GM06990 (cell line): ENCODE results near the gene TMEM69.
"Not testable (repeated sequence)": the region's sequence is repeated elsewhere in the genome, so short reads cannot be mapped to it uniquely, and the experiment has no call there.

Source experiments
- DNase-seq: peaks from one replicate; pipeline ENCODE4 v3.0.0-alpha.2; 2011; ENCODE audit not compliant: insufficient read length; ENCODE audit errors: extremely low read depth
- H3K27me3 ChIP-seq: replicated peaks from 2 replicates; pipeline ENCODE4 v1.6.0; 2011; ENCODE audit warnings: low read length; ENCODE audit not compliant: control insufficient read depth, insufficient read depth
- H3K36me3 ChIP-seq: 2 replicates; pipeline ENCODE4 v1.5.1; 2011; ENCODE audit warnings: low read length; ENCODE audit not compliant: control insufficient read depth, insufficient read depth
- H3K4me3 ChIP-seq: replicated peaks from 2 replicates; pipeline ENCODE4 v1.5.1; 2011; ENCODE audit warnings: low read depth, mild to moderate bottlenecking, control low read depth, low read length
- TF ChIP-seq, protein P1 (sequence below): IDR thresholded peaks from 2 replicates; pipeline ENCODE4 v1.5.1; 2011; ENCODE audit warnings: low read length, control low read depth, mild to moderate bottlenecking, inconsistent platforms; ENCODE audit not compliant: insufficient read depth, poor library complexity, severe bottlenecking

TMEM69 gene

GRCh38 chr1:45669859-45670655, 17.9 kb upstream of the TMEM69 start:
- TF ChIP-seq, protein P1, sequence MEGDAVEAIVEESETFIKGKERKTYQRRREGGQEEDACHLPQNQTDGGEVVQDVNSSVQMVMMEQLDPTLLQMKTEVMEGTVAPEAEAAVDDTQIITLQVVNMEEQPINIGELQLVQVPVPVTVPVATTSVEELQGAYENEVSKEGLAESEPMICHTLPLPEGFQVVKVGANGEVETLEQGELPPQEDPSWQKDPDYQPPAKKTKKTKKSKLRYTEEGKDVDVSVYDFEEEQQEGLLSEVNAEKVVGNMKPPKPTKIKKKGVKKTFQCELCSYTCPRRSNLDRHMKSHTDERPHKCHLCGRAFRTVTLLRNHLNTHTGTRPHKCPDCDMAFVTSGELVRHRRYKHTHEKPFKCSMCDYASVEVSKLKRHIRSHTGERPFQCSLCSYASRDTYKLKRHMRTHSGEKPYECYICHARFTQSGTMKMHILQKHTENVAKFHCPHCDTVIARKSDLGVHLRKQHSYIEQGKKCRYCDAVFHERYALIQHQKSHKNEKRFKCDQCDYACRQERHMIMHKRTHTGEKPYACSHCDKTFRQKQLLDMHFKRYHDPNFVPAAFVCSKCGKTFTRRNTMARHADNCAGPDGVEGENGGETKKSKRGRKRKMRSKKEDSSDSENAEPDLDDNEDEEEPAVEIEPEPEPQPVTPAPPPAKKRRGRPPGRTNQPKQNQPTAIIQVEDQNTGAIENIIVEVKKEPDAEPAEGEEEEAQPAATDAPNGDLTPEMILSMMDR = no peak
- no peak overlapping the region for H3K4me3 ChIP-seq
- H3K36me3 ChIP-seq = peaks cover 2% of the 10 kb centered on the region
- no peak for DNase-seq
- no peaks in the 10 kb centered on the region for H3K27me3 ChIP-seq

DNA sequence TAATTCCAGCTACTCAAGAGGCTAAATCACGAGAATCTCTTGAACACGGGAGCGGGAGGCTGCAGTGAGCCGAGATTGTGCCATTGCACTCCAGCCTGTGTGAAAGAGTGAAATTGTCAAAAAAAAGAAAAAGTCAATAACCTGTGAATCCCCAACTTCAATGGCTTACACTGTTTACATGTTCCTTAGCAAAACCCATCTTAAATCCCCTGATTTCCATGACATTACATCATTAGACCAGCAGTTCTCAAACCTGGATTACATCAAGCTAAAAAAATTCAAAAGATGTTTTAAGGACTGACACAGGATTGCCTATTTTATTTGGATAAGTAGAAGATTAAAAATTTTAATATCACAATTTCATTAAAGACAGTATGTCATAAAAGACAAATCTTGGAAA, 14.0 kb upstream of the TMEM69 start:
- Histone ChIP-seq H3K4me3 (no peak overlapping the region), H3K27me3 (no peaks in the 10 kb centered on the region), H3K36me3 (peaks cover 2% of the 10 kb centered on the region)
- no peak for DNase-seq
- TF ChIP-seq, protein P1 = no peak

GRCh38 chr1:45674478-45674877, 13.5 kb upstream of the TMEM69 start:
- Histone ChIP-seq H3K4me3 (no peak overlapping the region), H3K36me3 (peaks cover 2% of the 10 kb centered on the region), H3K27me3 (no peaks in the 10 kb centered on the region)
- no peak for DNase-seq
- TF ChIP-seq, protein P1 = no peak

DNA sequence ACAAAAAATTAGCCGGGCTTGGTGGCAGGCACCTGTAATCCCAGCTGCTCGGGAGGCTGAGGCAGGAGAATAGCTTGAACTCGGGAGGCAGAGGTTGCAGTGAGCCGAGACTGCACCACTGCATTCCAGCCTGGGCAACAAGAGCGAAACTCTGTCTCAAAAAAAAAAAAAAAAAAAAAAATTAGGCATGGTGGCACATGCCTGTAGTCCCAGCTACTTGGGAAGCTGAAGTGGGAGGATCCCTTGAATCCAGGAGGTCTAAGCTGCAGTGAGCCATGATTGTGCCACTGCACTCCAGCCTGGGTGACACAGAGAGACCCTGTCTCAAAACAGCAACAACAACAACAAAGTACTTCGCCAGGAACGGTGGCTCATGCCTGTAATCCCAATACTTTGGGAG, 11.4 kb upstream of the TMEM69 start:
- not testable (repeated sequence) for DNase-seq, H3K4me3 ChIP-seq, H3K36me3 ChIP-seq, H3K27me3 ChIP-seq

DNA sequence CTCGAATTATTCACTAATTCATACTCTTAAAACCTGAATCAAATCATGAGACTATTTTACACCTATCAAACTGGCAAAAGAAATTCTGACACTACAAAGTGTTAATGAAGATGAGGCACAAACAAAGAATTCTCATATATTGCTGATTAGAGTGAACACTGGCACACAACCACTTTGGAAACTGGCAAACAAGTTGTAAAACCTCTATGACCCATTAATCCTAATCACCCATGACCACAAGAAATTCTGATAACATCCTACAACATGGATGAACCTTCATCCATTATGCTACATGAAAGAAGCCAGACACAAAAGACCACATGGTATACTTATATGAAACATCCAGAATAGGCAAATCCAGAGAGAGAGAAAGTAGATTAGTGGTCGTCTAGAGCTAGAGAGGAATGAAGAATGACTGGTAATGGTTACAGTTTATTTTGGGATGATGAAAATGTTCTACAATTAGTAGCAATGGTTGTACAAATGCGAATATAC, 10.2 kb upstream of the TMEM69 start:
- no peak for DNase-seq
- Histone ChIP-seq H3K27me3 (no peaks in the 10 kb centered on the region), H3K36me3 (peaks cover 2% of the 10 kb centered on the region), H3K4me3 (no peak overlapping the region)
- TF ChIP-seq, protein P1 = no peak

DNA sequence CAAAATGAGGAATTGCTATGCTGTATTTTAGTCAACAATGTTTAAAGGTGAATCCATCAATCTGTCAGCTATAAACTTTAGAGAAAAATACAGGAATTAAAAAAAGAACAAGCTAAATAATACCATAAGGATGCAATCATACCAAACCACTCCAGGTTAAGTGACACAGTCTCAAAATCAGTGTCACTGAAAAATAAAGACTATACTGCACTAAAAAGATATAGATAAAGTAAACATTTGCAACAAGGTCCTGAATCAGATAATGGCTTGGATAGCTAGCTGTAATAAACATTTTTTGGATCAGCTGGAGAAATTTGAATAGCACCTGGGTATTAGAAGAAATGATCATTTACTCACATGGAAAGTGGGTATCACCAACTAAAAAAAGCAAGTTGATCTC, 9.5 kb upstream of the TMEM69 start:
- Histone ChIP-seq H3K27me3 (no peaks in the 10 kb centered on the region), H3K4me3 (no peak overlapping the region), H3K36me3 (peaks cover 2% of the 10 kb centered on the region; the same call in 1 of the 2 replicates)
- no peak for DNase-seq
- TF ChIP-seq, protein P1 = no peak
